HT1080 (cell line): ENCODE results near the gene CFAP97D2. TPM values are rescaled to one million over a fixed set of nuclear protein-coding genes. Genes with fewer than 3 reads are reported as not detected.
"Not testable (repeated sequence)": the region's sequence is repeated elsewhere in the genome, so short reads cannot be mapped to it uniquely, and the experiment has no call there.

Experiments used
- DNase-seq: peaks from one replicate; pipeline ENCODE4 v3.0.0-alpha.2; 2015; ENCODE audit warnings: low read depth
- total RNA-seq: library from RNA; depleted of rRNA; stranded (reverse); fragments of >200 nt; shearing (Covaris generic); gene quantifications from 2 replicates; pipeline ENCODE4 v1.2.3, GENCODE V29; 2014

Gene CFAP97D2
- total RNA-seq, 1 experiment from 2014 or later, result not detected

DNA sequence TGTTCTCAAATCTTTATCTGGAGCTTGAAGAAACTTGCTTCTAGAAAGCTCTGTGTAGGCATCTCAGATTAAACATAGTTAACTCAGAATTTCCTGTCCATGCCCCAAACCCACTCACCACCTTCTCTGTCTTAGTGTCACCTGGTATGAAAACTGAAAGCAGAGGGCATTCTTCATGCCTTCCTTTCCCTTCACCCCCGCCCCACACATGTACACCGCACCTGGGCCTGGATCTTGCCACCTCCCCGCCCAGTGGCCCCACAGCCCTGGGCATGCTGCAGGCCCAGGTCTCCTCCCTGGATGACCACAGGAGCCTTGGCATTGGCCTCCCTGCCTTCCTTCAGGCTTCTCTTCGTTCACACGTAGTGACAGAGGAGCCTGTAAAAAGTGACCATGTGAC, 15.8 kb downstream of the CFAP97D2 start:
- DNase-seq, result no peak

GRCh38 chr13:114196629-114197028, 17.6 kb downstream of the CFAP97D2 start:
- DNase-seq, result no peak

GRCh38 chr13:114198556-114198955, 19.5 kb downstream of the CFAP97D2 start:
- no peak for DNase-seq

GRCh38 chr13:114199526-114199925, 20.5 kb downstream of the CFAP97D2 start:
- DNase-seq, result not testable (repeated sequence)

- DNase-seq, result no peak
Measured at GRCh38 chr13:114199954-114200353, 20.9 kb downstream of the CFAP97D2 start.

DNA sequence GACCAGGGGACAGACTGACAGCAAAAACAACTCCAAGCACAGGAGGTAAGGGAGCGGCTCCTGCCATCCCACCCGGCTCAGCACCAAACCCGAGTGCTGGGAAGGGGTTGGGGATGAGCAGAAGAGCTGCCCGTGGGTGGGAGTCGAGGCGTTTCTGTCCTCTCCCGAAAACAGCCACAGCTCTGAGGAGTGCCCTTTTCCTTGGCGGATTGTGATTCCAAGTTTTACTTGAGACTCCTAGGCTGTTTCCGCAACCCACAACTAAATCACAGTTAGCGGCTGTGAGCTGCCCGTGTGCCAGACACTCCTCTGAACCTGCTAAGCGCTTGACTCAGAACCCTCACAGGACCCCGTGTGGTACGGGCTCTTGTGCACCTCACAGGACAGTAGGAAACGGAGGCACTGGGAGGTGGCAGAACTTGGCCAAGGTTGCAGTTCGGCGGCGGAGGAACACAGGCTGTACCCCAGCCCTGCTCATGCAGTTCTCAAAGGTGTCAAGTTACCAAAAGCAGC, 21.4 kb downstream of the CFAP97D2 start:
- DNase-seq, result no peak

DNA sequence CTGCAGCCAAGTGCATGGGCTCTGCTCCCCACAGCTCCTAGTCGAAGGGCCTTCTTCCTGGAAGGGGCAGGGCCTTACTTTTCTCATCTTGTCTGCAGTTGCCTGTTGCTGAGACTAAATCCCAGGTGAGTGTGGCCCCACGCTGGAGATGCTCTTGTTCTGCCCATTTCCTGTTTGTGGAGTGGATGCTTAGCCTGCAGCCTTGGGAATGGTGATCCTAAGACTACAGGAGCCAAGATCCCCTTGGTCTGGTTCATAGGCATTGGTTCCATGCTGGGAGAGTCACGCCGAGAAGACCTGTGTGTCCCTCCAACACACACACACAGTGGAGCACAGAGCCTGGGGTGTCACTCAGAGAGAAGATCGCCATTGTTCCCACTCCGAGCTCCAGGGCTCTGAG, 23.5 kb downstream of the CFAP97D2 start:
- no peak for DNase-seq

DNA sequence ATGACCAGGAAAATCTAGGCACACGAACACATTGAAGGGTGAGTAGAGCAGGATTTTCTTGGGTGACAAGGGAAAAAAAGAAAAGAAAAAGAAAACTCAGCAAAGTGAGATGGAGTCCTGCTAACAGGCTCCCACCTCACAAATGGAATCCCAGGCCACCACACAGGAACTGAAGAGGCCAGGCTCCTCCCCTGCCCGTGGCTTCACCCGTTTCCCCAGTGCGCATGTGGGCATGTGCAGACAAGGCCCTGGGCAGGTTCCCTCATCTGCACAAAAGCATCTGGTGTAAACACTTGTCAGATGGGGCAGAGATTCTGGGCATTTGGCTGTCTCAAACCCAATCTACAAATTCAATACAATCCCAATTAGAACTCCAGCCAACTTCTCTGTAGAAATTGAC, 24.5 kb downstream of the CFAP97D2 start:
- DNase-seq, result no peak

GRCh38 chr13:114204894-114205293, 25.8 kb downstream of the CFAP97D2 start:
- no peak for DNase-seq

DNA sequence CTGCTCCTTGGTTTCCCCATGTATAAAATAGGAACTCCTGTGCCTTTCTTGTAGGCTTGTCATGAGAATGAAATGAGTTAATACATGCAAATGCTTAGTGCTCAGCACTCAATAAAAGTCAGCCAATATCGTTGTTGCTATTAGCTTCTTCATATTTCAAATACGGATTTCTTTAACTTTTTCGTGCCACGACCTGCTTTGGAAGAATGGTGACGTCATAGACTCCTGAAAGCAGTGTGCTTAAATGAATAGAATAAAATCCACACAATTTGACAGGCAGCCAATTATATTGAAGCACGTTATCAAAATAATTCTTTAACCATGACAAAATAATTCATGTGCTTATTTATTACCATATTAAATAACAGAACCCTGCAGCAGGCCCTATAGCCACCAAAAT, 29.1 kb downstream of the CFAP97D2 start:
- no peak for DNase-seq

GRCh38 chr13:114211446-114212157, 32.5 kb downstream of the CFAP97D2 start:
- DNase-seq, result no peak

- peak; percentile 65 for DNase-seq
Measured at GRCh38 chr13:114212158-114212495, 33.1 kb downstream of the CFAP97D2 start.

DNA sequence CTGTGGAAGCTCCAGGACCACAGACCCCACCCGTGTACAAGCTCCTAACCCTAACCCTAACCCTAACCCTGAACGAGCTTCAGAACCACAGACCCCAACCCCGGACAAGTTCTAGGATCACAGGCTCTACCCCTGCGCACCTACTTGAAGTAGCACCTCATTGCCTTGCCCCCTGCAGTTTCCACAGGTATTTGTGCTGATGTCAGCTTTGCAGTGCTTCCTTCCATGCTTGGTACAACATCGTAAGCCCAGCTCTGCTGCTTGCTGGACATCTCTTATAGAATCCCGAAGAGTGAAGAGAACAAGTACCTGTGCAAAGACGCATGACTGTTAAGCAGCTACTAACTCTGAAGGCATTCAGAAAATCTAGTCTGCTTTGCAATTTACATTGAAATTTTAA, 34.9 kb downstream of the CFAP97D2 start:
- DNase-seq, result no peak

- no peak for DNase-seq
Measured at GRCh38 chr13:114219392-114219791, 40.3 kb downstream of the CFAP97D2 start.

DNA sequence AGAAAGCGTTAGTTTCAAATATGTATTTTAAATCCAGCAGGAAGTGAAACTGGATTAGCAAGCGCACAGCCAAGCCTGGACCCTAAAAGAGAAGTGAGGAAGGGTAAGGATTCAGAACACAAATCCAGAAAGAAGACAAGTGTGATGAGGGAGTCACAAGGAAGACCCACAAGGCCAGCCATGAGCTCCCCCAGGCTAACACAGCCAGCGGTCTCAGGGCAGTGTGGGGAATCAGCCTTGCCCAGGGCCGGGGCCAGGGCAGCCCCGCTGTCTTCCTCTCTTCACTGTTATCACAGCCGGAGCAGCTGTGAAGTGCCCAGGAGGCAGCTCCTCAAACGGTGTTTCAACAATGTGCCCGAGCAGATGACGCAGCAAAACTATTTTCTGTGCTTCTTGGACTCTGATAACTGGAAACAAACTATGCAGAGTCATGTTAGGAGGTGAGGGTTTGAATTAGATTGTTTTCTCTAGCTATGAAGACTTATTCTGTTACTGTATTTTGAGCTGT, 43.5 kb downstream of the CFAP97D2 start:
- DNase-seq, result no peak

DNA sequence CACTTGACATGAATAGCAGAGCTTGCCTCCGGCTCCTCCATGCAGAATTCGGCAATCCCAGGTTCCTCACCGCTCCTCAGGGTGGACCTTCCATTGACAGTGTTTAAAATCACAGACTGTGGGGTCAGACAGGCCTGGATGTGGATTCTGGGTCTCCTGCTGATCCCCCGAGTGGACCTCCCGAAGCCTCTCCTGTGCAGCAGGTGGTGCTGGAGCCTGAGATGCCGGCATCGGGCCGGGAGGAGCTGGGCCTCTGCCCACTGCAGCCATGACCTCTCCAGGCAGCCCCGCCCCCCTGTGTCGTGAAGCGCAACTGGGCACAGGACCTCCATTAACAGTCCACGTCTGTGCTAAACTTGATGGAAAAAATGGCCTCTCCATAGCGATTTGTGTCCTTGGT, 45.1 kb downstream of the CFAP97D2 start:
- no peak for DNase-seq

DNA sequence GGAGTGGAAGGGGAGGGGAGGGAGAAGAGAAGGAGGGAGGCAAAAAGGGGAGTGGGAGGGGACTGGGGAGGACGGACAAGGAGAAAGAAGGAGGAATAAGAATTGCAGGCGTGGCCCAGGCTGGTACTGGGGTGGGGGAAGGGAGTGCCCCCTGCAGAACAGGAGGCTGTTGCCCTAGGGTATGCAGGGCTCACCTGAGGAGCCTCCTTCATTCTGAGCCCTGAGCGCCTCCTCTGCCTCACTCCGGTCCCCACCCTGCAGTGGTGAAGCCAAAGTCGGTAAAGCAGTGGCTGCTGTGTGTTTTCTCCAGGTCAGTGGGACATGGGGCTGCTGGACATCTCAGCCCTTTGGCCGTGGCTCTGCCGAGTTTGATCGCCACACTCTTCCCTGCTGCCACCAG, 46.6 kb downstream of the CFAP97D2 start:
- no peak for DNase-seq

DNA sequence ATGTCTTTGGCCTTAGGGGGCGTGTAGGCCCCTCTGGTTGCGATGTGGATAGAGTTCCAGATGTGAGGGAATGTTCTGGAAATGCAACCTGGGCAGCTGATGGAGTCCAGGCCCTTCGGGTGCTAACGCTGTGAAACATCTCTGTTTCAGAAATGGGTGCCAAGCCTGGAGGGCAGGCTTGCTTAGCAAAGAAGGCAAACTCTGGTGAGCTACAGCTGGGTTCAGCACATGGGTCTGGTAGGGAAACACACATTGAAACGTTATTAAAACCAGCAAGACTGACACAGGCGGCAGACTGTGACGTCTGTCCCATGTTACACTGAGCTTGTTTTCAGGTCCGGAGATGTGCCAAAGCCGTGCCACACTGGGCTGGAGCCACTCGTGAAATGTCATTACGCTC, 47.0 kb downstream of the CFAP97D2 start:
- no peak for DNase-seq

GRCh38 chr13:114226699-114227323, 47.8 kb downstream of the CFAP97D2 start:
- DNase-seq, result peak; percentile 78

GRCh38 chr13:114227528-114227927, 48.5 kb downstream of the CFAP97D2 start:
- no peak for DNase-seq

GRCh38 chr13:114228176-114228575, 49.1 kb downstream of the CFAP97D2 start:
- no peak for DNase-seq

DNA sequence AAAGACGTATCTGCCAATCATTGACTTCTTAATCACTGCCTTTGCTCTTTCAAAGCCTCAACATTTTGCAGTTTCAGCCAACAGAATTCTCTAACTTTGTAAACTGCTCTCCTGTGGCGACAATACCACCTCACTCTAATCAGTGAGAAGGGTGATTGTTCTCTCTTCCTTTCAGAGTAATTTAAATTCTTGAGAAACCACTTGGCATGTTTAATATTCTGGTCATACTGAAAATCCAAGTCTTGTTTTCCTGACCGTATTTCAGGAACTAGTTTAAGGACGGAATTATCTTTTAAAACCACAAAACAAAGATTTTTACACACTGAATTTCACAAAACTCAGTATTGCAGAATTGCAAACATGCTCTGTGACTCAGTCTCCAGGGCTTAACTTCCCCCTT, 50.4 kb downstream of the CFAP97D2 start:
- no peak for DNase-seq

DNA sequence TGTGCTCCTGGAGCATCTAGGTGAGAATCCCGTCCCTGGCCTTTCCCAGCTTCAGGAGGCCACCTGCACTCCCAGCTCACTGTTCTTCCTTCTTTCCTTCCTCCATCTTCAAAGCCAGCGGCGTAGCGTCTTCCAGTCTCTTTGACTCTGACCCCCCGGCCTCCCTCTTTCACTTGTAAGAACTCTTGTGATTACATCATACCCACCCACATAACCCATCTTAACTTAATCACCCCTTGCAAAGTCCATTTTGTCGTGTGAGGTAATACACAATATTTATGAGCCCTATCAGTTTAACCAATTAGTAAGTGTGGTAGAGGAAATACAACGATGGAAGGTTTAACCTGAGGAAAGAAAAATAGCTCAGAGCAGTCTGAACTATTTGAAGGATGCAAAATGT, 51.1 kb downstream of the CFAP97D2 start:
- no peak for DNase-seq
